Peyer's patch (tissue), 4 donors: ENCODE results near the gene GADD45A.

ENCODE experiments used
- POLR2A ChIP-seq, 2 donors: fragments of 450-650 bp; IDR thresholded peaks; one replicate each; pipeline ENCODE4 v1.5.1; 2017; ENCODE audit warnings: antibody characterized with exemption in 2 of 2, mild to moderate bottlenecking in 2 of 2, moderate library complexity in 2 of 2
- TF ChIP-seq, protein P1 (sequence below), 6 experiments: fragments of 450-650 bp in 4 of 6; fragments of 200-600 bp in 2 of 6; sonication (generic) in 1 of 6; IDR thresholded peaks; one replicate each; pipeline ENCODE4 v1.5.1; 2017 to 2019; ENCODE audit warnings: antibody characterized with exemption in 6 of 6, mild to moderate bottlenecking in 3 of 6, moderate library complexity in 1 of 6

DNA sequence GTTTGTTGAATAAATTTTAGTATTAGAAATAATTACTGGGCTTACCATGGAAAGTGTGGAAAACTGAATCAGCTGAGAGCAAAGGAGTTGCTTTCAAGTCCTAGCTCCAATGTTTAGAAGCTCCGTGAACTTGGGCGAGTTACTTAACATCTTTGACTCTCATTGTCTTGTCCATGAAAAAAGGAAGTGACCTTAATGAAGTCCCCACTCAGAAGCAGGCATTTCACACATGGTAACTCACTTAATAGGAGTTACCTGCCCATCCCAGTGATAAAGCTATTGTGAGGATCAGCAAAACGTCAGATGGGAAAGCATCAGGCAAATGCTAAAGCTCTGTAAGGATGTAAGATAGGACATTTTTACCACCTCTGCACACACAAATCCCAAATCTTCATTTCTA lies 34.0 kb upstream of the GADD45A start:
- TF ChIP-seq, protein P1, sequence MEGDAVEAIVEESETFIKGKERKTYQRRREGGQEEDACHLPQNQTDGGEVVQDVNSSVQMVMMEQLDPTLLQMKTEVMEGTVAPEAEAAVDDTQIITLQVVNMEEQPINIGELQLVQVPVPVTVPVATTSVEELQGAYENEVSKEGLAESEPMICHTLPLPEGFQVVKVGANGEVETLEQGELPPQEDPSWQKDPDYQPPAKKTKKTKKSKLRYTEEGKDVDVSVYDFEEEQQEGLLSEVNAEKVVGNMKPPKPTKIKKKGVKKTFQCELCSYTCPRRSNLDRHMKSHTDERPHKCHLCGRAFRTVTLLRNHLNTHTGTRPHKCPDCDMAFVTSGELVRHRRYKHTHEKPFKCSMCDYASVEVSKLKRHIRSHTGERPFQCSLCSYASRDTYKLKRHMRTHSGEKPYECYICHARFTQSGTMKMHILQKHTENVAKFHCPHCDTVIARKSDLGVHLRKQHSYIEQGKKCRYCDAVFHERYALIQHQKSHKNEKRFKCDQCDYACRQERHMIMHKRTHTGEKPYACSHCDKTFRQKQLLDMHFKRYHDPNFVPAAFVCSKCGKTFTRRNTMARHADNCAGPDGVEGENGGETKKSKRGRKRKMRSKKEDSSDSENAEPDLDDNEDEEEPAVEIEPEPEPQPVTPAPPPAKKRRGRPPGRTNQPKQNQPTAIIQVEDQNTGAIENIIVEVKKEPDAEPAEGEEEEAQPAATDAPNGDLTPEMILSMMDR (IDR thresholded peaks at IDR 0.05), result no peak
- TF ChIP-seq POLR2A (IDR thresholded peaks at IDR 0.05), result no peak
